Measurements from ENCODE around the gene GFOD2.

DNA sequence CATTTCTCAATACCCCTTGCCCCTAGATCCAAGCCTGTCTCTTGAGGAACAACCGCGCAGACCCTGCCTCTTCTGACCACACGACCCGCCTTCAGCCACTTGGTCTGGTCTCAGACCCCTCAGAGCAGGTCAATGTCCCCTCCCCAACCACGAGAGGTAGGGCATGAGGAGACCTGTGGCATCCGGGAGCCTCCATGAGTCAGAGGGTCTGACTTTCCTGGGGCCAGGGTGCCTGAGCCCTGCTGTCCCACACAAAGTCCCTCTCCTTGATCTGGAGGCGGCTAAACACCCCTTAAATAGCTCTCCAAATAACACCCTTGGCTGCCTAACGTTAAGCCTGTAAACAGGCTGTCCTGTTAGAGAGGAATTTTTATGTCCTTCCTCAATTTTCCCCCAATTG, 69.1 kb downstream of the GFOD2 start:
- TF ChIP-seq, protein P1, sequence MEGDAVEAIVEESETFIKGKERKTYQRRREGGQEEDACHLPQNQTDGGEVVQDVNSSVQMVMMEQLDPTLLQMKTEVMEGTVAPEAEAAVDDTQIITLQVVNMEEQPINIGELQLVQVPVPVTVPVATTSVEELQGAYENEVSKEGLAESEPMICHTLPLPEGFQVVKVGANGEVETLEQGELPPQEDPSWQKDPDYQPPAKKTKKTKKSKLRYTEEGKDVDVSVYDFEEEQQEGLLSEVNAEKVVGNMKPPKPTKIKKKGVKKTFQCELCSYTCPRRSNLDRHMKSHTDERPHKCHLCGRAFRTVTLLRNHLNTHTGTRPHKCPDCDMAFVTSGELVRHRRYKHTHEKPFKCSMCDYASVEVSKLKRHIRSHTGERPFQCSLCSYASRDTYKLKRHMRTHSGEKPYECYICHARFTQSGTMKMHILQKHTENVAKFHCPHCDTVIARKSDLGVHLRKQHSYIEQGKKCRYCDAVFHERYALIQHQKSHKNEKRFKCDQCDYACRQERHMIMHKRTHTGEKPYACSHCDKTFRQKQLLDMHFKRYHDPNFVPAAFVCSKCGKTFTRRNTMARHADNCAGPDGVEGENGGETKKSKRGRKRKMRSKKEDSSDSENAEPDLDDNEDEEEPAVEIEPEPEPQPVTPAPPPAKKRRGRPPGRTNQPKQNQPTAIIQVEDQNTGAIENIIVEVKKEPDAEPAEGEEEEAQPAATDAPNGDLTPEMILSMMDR (conservative IDR thresholded peaks at IDR 0.05; ENCODE audit: low read depth in 2 of 2), result no peak
- no peak for TF ChIP-seq EZH2 (IDR thresholded peaks at IDR 0.05; ENCODE audit: low read depth, unreplicated experiment)
- TF ChIP-seq, protein P2, sequence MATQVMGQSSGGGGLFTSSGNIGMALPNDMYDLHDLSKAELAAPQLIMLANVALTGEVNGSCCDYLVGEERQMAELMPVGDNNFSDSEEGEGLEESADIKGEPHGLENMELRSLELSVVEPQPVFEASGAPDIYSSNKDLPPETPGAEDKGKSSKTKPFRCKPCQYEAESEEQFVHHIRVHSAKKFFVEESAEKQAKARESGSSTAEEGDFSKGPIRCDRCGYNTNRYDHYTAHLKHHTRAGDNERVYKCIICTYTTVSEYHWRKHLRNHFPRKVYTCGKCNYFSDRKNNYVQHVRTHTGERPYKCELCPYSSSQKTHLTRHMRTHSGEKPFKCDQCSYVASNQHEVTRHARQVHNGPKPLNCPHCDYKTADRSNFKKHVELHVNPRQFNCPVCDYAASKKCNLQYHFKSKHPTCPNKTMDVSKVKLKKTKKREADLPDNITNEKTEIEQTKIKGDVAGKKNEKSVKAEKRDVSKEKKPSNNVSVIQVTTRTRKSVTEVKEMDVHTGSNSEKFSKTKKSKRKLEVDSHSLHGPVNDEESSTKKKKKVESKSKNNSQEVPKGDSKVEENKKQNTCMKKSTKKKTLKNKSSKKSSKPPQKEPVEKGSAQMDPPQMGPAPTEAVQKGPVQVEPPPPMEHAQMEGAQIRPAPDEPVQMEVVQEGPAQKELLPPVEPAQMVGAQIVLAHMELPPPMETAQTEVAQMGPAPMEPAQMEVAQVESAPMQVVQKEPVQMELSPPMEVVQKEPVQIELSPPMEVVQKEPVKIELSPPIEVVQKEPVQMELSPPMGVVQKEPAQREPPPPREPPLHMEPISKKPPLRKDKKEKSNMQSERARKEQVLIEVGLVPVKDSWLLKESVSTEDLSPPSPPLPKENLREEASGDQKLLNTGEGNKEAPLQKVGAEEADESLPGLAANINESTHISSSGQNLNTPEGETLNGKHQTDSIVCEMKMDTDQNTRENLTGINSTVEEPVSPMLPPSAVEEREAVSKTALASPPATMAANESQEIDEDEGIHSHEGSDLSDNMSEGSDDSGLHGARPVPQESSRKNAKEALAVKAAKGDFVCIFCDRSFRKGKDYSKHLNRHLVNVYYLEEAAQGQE (IDR thresholded peaks at IDR 0.05; ENCODE audit: unreplicated experiment), result no peak
- no peak for TF ChIP-seq STAT1 (IDR thresholded peaks at IDR 0.05; ENCODE audit: unreplicated experiment)
- no peak for TF ChIP-seq POLR2AphosphoS5 (IDR thresholded peaks at IDR 0.05; ENCODE audit: low read depth)
- TF ChIP-seq EZH2phosphoT487 (IDR thresholded peaks at IDR 0.05; ENCODE audit: unreplicated experiment), result no peak
- TF ChIP-seq, protein P3, sequence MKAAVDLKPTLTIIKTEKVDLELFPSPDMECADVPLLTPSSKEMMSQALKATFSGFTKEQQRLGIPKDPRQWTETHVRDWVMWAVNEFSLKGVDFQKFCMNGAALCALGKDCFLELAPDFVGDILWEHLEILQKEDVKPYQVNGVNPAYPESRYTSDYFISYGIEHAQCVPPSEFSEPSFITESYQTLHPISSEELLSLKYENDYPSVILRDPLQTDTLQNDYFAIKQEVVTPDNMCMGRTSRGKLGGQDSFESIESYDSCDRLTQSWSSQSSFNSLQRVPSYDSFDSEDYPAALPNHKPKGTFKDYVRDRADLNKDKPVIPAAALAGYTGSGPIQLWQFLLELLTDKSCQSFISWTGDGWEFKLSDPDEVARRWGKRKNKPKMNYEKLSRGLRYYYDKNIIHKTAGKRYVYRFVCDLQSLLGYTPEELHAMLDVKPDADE (IDR thresholded peaks at IDR 0.05), result no peak
- TF ChIP-seq CREB1 (CRISPR knock-in tag; IDR thresholded peaks at IDR 0.05; ENCODE audit: low read depth), result no peak
- TF ChIP-seq NANOG (IDR thresholded peaks at IDR 0.05; ENCODE audit: borderline replicate concordance), result no peak

Data from GM23338 (cell line).